Measurements from ENCODE around the gene RAI1. TPM values are rescaled to one million over a fixed set of nuclear protein-coding genes. Genes with fewer than 3 reads are reported as not detected.

Gene RAI1
- polyA plus RNA-seq, 2 of the 4 experiments (the other 2 are of a cell fraction), result 3.5 to 23.8 TPM

GRCh38 chr17:17824783-17825614 is 143.7 kb downstream of the RAI1 start:
- ChIA-PET CTCF (interaction anchor here (1.0 to 30.5 kb wide), 3 partner anchors 11 to 33 kb away, joined by 3 to 859 read pairs (median 402); no protein-coding TSS in a partner anchor), POLR2A (interaction anchor here (0.6 to 4.8 kb wide), 6 partner anchors 9 to 44 kb away, joined by 3 to 100 read pairs (median 5); partner anchors contain the start of gene SREBF1)
- peak overlapping the region; percentile 93 to 96 for H3K27ac ChIP-seq
- WGBS (ENCODE audit: missing lambda C conversion rate), result 52% methylated on average over 14 of the region's 14 CpGs
- TF ChIP-seq RARB (CRISPR knock-in tag; IDR thresholded peaks at IDR 0.05), result 0 out of 2 replicates have a peak, but pooled peaks have one; percentile 44
- no peak for TF ChIP-seq HDAC2 (IDR thresholded peaks at IDR 0.05)
- TF ChIP-seq RNF2 (IDR thresholded peaks at IDR 0.05; ENCODE audit: borderline replicate concordance, low read depth), result no peak
- 0 out of 5 replicates have a peak, but pooled peaks of 1 of the 2 experiments have one; percentile 3 for TF ChIP-seq JUN (IDR thresholded peaks at IDR 0.05)
- TF ChIP-seq HES2 (IDR thresholded peaks at IDR 0.05), result no peak
- TF ChIP-seq PHF8 (IDR thresholded peaks at IDR 0.05; ENCODE audit: borderline replicate concordance, low read depth), result no peak
- DNase-seq (ENCODE audit: low read depth in 1 of 2, low spot score in 1 of 2) (peak in 1 of 2 experiments; percentile 53), ATAC-seq (peak; percentile 1 to 6; a peak in 2 of 6 replicates), FAIRE-seq (no peak)
- H3K4me2 ChIP-seq, result peak overlapping the region; percentile 100
- peaks cover 94% of the 10 kb centered on the region for H3K4me1 ChIP-seq
- no peaks in the 10 kb centered on the region for H3K9me3 ChIP-seq
- no peak overlapping the region; the same call in 2 of the 3 replicates for H3K4me3 ChIP-seq

- peak overlapping the region; percentile 100 for H3K4me2 ChIP-seq
- ChIA-PET POLR2A (interaction anchor here (1.6 to 4.8 kb wide), 3 partner anchors 8 to 15 kb away, joined by 4 to 100 read pairs (median 6); partner anchors contain the start of gene SREBF1), CTCF (interaction anchor here (0.6 to 30.5 kb wide), 5 partner anchors 9 to 208 kb away, joined by 3 to 859 read pairs (median 4); no protein-coding TSS in a partner anchor)
- H3K9me3 ChIP-seq, result no peaks in the 10 kb centered on the region
- FAIRE-seq, result no peak
- H3K4me1 ChIP-seq, result peaks cover 94% of the 10 kb centered on the region
- no peak for DNase-seq (ENCODE audit: low read depth in 1 of 2, low spot score in 1 of 2)
- TF ChIP-seq NR3C1 (IDR thresholded peaks at IDR 0.05), result no peak
- TF ChIP-seq USF2 (IDR thresholded peaks at IDR 0.05), result no peak
- no peak for TF ChIP-seq POLR2A (IDR thresholded peaks at IDR 0.05; ENCODE audit: low read length)
- no peak for TF ChIP-seq ZFP36 (IDR thresholded peaks at IDR 0.05; ENCODE audit: borderline replicate concordance, partially characterized antibody)
- TF ChIP-seq SREBF2 (IDR thresholded peaks at IDR 0.05), result no peak
- TF ChIP-seq CBX8 (IDR thresholded peaks at IDR 0.05), result no peak
- TF ChIP-seq HOXA7 (CRISPR knock-in tag; IDR thresholded peaks at IDR 0.05), result no peak
- no peak for TF ChIP-seq MAFK (IDR thresholded peaks at IDR 0.05; ENCODE audit: partially characterized antibody)
- no peak for TF ChIP-seq MYC (IDR thresholded peaks at IDR 0.05; ENCODE audit: borderline replicate concordance, low read length)
- TF ChIP-seq HOXB5 (CRISPR knock-in tag; IDR thresholded peaks at IDR 0.05), result no peak
- TF ChIP-seq RARB (CRISPR knock-in tag; IDR thresholded peaks at IDR 0.05), result no peak
- no peak for TF ChIP-seq PHF8 (IDR thresholded peaks at IDR 0.05; ENCODE audit: borderline replicate concordance, low read depth)
- TF ChIP-seq ZSCAN20 (CRISPR knock-in tag; IDR thresholded peaks at IDR 0.05), result no peak
- TF ChIP-seq SMC3 (IDR thresholded peaks at IDR 0.05), result no peak
- peak overlapping the region; percentile 93 to 96 for H3K27ac ChIP-seq
- WGBS (ENCODE audit: missing lambda C conversion rate), result 94% methylated on average over 2 of the region's 2 CpGs
- H3K4me3 ChIP-seq, result no peak overlapping the region
- ATAC-seq, result no peak
Measured at GRCh38 chr17:17826342-17826713, 145.1 kb downstream of the RAI1 start.

GRCh38 chr17:17826942-17827785 is 145.9 kb downstream of the RAI1 start:
- FAIRE-seq (no peak), DNase-seq (ENCODE audit: low read depth in 1 of 2, low spot score in 1 of 2) (no peak), ATAC-seq (no peak)
- peaks cover 94% of the 10 kb centered on the region for H3K4me1 ChIP-seq
- H3K4me3 ChIP-seq, result no peak overlapping the region
- TF ChIP-seq RFX5 (IDR thresholded peaks at IDR 0.05), result no peak
- TF ChIP-seq JUNB (IDR thresholded peaks at IDR 0.05), result no peak
- no peak for TF ChIP-seq POLR2AphosphoS2 (conservative IDR thresholded peaks at IDR 0.05; ENCODE audit: low read length)
- TF ChIP-seq RNF2 (IDR thresholded peaks at IDR 0.05; ENCODE audit: borderline replicate concordance, low read depth), result no peak
- no peak for TF ChIP-seq NFE2L2 (conservative IDR thresholded peaks at IDR 0.05; ENCODE audit: low read length)
- no peak for TF ChIP-seq BCL3 (IDR thresholded peaks at IDR 0.05)
- no peak for TF ChIP-seq HES2 (IDR thresholded peaks at IDR 0.05)
- TF ChIP-seq NR3C1 (IDR thresholded peaks at IDR 0.05), result no peak
- TF ChIP-seq HOXB5 (CRISPR knock-in tag; IDR thresholded peaks at IDR 0.05), result no peak
- no peak for TF ChIP-seq ZSCAN20 (CRISPR knock-in tag; IDR thresholded peaks at IDR 0.05)
- no peak for TF ChIP-seq POLR2A (IDR thresholded peaks at IDR 0.05; ENCODE audit: low read length)
- no peak for TF ChIP-seq HDAC2 (IDR thresholded peaks at IDR 0.05)
- no peak for TF ChIP-seq HOXB13 (CRISPR knock-in tag; IDR thresholded peaks at IDR 0.05; ENCODE audit: low read depth)
- no peak for TF ChIP-seq KDM5A (IDR thresholded peaks at IDR 0.05)
- H3K4me2 ChIP-seq, result peak overlapping the region; percentile 100; the same call in 1 of the 3 replicates
- peak overlapping the region in 1 of 2 experiments; percentile 93; a peak in 4 of 6 replicates for H3K27ac ChIP-seq
- no peaks in the 10 kb centered on the region for H3K9me3 ChIP-seq
- 87% methylated on average over 16 of the region's 16 CpGs for WGBS (ENCODE audit: missing lambda C conversion rate)
- CTCF ChIA-PET, result interaction anchor here (0.7 to 30.5 kb wide), 8 partner anchors 9 to 147 kb away, joined by 3 to 859 read pairs (median 6); partner anchors contain the start of genes RAI1 and SREBF1
- POLR2A ChIA-PET, result interaction anchor here (0.7 to 4.8 kb wide), 3 partner anchors 10 to 15 kb away, joined by 3 to 100 read pairs (median 4); partner anchors contain the start of gene SREBF1

Measured in A549 (cell line).